ENCODE results near the gene RBPJL.

RBPJL gene

DNA sequence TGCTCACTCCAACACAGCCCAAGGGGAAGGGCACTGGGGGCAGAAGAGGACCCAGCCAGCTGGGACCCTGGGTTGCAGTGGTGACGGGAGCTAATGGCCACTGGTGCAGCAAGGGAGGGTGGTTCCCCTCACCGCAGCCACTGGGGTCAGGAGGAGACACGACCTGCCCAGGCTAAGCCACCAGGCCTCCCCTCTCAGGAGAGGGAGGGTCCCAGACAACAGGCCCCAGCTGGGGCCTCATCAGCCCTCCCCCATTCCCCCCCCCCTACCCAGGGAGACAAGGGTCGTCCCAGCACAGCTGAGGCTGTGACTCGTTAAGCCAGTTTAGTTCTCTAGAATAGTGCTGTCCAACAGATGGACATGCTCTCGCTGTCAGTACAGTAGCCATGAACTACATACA lies 18.7 kb downstream of the RBPJL start:
- no peak for TF ChIP-seq TOX (CRISPR knock-in tag; IDR thresholded peaks at IDR 0.05; ENCODE audit: borderline replicate concordance)
- TF ChIP-seq ESRRG (CRISPR knock-in tag; IDR thresholded peaks at IDR 0.05): no peak
- no peak for TF ChIP-seq ZNF8 (CRISPR knock-in tag; IDR thresholded peaks at IDR 0.05)
- no peak for TF ChIP-seq SNAI2 (CRISPR knock-in tag; IDR thresholded peaks at IDR 0.05)
- TF ChIP-seq GLIS3 (CRISPR knock-in tag; IDR thresholded peaks at IDR 0.05): no peak
- no peak for TF ChIP-seq ARNTL (CRISPR knock-in tag; IDR thresholded peaks at IDR 0.05; ENCODE audit: borderline replicate concordance, low read depth)
- TF ChIP-seq, protein P1, sequence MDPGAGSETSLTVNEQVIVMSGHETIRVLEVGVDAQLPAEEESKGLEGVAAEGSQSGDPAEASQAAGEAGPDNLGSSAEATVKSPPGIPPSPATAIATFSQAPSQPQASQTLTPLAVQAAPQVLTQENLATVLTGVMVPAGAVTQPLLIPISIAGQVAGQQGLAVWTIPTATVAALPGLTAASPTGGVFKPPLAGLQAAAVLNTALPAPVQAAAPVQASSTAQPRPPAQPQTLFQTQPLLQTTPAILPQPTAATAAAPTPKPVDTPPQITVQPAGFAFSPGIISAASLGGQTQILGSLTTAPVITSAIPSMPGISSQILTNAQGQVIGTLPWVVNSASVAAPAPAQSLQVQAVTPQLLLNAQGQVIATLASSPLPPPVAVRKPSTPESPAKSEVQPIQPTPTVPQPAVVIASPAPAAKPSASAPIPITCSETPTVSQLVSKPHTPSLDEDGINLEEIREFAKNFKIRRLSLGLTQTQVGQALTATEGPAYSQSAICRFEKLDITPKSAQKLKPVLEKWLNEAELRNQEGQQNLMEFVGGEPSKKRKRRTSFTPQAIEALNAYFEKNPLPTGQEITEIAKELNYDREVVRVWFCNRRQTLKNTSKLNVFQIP (CRISPR knock-in tag; IDR thresholded peaks at IDR 0.05; ENCODE audit: borderline replicate concordance, low read depth): no peak
- TF ChIP-seq RARB (CRISPR knock-in tag; IDR thresholded peaks at IDR 0.05): no peak
- TF ChIP-seq, protein P2, sequence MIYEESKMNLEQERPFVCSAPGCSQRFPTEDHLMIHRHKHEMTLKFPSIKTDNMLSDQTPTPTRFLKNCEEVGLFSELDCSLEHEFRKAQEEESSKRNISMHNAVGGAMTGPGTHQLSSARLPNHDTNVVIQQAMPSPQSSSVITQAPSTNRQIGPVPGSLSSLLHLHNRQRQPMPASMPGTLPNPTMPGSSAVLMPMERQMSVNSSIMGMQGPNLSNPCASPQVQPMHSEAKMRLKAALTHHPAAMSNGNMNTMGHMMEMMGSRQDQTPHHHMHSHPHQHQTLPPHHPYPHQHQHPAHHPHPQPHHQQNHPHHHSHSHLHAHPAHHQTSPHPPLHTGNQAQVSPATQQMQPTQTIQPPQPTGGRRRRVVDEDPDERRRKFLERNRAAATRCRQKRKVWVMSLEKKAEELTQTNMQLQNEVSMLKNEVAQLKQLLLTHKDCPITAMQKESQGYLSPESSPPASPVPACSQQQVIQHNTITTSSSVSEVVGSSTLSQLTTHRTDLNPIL (CRISPR knock-in tag; IDR thresholded peaks at IDR 0.05; ENCODE audit: low read depth): no peak
- no peak for TF ChIP-seq ISL1 (CRISPR knock-in tag; IDR thresholded peaks at IDR 0.05)
- no peak for TF ChIP-seq CSRNP3 (CRISPR knock-in tag; IDR thresholded peaks at IDR 0.05)
- no peak for TF ChIP-seq ZFP3 (CRISPR knock-in tag; IDR thresholded peaks at IDR 0.05)
- no peak for TF ChIP-seq ZFP30 (CRISPR knock-in tag; IDR thresholded peaks at IDR 0.05)
- TF ChIP-seq OSR1 (CRISPR knock-in tag; IDR thresholded peaks at IDR 0.05): no peak
- no peak for TF ChIP-seq ZNF70 (CRISPR knock-in tag; IDR thresholded peaks at IDR 0.05)
- no peak for TF ChIP-seq ZC3H10 (CRISPR knock-in tag; IDR thresholded peaks at IDR 0.05)
- no peak for TF ChIP-seq TCF4 (CRISPR knock-in tag; IDR thresholded peaks at IDR 0.05; ENCODE audit: borderline replicate concordance)
- ATAC-seq: no peak

GRCh38 chr20:45328451-45328850 lies 21.8 kb downstream of the RBPJL start:
- no peak for TF ChIP-seq BACH2 (CRISPR knock-in tag; IDR thresholded peaks at IDR 0.05; ENCODE audit: borderline replicate concordance)
- no peak for TF ChIP-seq PPARA (CRISPR knock-in tag; IDR thresholded peaks at IDR 0.05; ENCODE audit: borderline replicate concordance)
- TF ChIP-seq ZNF565 (CRISPR knock-in tag; conservative IDR thresholded peaks at IDR 0.05; ENCODE audit: low read depth): no peak
- ATAC-seq: no peak

DNA sequence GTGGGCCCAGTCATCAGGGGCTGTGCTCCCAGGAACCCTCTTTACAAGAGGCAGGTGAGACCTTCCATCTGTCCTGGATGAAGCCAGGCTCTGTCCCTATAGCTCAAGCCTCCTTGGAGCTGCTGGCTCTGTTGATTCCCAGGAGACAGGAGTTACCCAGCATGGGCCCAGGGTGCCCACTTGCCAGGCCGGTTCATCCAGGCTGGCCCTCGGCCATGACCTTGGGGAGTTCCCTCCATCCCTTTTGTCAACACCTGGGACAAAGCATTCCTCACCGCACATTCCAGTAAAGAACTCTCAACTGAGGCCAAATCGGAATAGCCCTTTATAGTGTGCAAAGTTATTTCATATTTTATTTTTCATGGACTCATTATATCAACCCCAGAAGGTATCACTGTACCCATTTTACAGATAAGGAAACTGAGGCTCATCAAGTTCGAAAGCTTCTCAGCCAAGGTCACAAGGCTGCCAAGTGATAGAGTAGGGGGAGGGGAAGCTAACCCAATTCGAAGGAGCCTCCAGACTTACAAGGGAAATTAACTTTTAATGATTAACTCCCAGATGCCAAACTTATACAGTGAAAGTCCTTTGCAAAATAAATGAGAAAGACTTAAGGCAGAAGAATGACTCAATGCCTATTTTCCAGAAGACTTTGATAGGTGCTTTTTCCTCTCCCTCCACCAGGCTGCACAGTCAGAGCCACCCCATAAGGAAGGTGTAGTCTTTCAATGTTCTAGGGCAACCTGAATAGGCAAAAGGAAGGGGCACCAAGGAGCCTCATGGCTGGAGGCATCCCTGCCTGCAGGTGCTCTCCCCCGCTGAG lies 23.1 kb downstream of the RBPJL start:
- TF ChIP-seq ARNTL (CRISPR knock-in tag; IDR thresholded peaks at IDR 0.05; ENCODE audit: borderline replicate concordance, low read depth) (no peak), OSR1 (CRISPR knock-in tag; IDR thresholded peaks at IDR 0.05) (no peak), ZNF565 (CRISPR knock-in tag; conservative IDR thresholded peaks at IDR 0.05; ENCODE audit: low read depth) (no peak), GLIS3 (CRISPR knock-in tag; IDR thresholded peaks at IDR 0.05) (no peak), SNAI2 (CRISPR knock-in tag; IDR thresholded peaks at IDR 0.05) (no peak), ESRRG (CRISPR knock-in tag; IDR thresholded peaks at IDR 0.05) (no peak), ZC3H10 (CRISPR knock-in tag; IDR thresholded peaks at IDR 0.05) (no peak), ZNF8 (CRISPR knock-in tag; IDR thresholded peaks at IDR 0.05) (no peak), RARB (CRISPR knock-in tag; IDR thresholded peaks at IDR 0.05) (no peak), TOX (CRISPR knock-in tag; IDR thresholded peaks at IDR 0.05; ENCODE audit: borderline replicate concordance) (no peak), BACH2 (CRISPR knock-in tag; IDR thresholded peaks at IDR 0.05; ENCODE audit: borderline replicate concordance) (no peak), PPARA (CRISPR knock-in tag; IDR thresholded peaks at IDR 0.05; ENCODE audit: borderline replicate concordance) (no peak), CSDC2 (CRISPR knock-in tag; IDR thresholded peaks at IDR 0.05) (no peak), ZFP3 (CRISPR knock-in tag; IDR thresholded peaks at IDR 0.05) (no peak), TSHZ2 (CRISPR knock-in tag; IDR thresholded peaks at IDR 0.05) (no peak), ISL1 (CRISPR knock-in tag; IDR thresholded peaks at IDR 0.05) (no peak), ZNF70 (CRISPR knock-in tag; IDR thresholded peaks at IDR 0.05) (no peak)
- TF ChIP-seq, protein P1 (CRISPR knock-in tag; IDR thresholded peaks at IDR 0.05; ENCODE audit: borderline replicate concordance, low read depth): no peak
- TF ChIP-seq, protein P3, sequence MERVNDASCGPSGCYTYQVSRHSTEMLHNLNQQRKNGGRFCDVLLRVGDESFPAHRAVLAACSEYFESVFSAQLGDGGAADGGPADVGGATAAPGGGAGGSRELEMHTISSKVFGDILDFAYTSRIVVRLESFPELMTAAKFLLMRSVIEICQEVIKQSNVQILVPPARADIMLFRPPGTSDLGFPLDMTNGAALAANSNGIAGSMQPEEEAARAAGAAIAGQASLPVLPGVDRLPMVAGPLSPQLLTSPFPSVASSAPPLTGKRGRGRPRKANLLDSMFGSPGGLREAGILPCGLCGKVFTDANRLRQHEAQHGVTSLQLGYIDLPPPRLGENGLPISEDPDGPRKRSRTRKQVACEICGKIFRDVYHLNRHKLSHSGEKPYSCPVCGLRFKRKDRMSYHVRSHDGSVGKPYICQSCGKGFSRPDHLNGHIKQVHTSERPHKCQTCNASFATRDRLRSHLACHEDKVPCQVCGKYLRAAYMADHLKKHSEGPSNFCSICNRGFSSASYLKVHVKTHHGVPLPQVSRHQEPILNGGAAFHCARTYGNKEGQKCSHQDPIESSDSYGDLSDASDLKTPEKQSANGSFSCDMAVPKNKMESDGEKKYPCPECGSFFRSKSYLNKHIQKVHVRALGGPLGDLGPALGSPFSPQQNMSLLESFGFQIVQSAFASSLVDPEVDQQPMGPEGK (CRISPR knock-in tag; IDR thresholded peaks at IDR 0.05; ENCODE audit: borderline replicate concordance): no peak
- TF ChIP-seq, protein P2 (CRISPR knock-in tag; IDR thresholded peaks at IDR 0.05; ENCODE audit: low read depth): no peak
- no peak for ATAC-seq

Measured in SK-N-SH treated with all-trans-retinoic acid at 6 μM for 48 hours (cell line).